Retinal pigment epithelial cell (primary cell): ENCODE measurements around the gene KANSL1L.

ENCODE experiments used
- DNase-seq: peaks from one replicate; pipeline ENCODE4 v3.0.0-alpha.2; 2010; ENCODE audit warnings: low read depth
- H3K4me3 ChIP-seq: 2 replicates; pipeline ENCODE4 v1.5.1; 2011; ENCODE audit warnings: mild to moderate bottlenecking, low read length, control low read depth, moderate library complexity
- TF ChIP-seq, protein P1 (sequence below): conservative IDR thresholded peaks from 2 replicates; pipeline ENCODE4 v1.5.1; 2011; ENCODE audit warnings: low read depth, low read length, control low read depth, inconsistent platforms

The KANSL1L gene

DNA sequence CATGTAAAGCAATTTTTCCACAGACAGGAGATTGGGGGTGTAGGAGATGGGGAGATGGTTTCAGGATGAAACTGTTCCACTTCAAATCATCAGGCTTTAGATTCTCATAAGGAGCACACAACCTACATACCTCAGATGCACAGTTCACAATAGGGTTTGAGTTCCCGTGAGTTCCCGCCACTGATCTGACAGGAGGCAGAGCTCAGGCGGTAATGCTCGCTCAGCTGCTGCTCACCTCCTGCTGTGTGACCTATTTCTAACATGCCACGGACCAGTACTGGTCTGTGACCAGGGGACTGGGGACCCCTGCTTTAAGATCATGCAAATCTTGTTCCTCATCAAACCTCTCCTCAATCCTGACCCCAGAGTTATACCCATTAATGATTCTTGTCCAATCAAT is 98.7 kb downstream of the KANSL1L start:
- DNase-seq = no peak
- TF ChIP-seq, protein P1, sequence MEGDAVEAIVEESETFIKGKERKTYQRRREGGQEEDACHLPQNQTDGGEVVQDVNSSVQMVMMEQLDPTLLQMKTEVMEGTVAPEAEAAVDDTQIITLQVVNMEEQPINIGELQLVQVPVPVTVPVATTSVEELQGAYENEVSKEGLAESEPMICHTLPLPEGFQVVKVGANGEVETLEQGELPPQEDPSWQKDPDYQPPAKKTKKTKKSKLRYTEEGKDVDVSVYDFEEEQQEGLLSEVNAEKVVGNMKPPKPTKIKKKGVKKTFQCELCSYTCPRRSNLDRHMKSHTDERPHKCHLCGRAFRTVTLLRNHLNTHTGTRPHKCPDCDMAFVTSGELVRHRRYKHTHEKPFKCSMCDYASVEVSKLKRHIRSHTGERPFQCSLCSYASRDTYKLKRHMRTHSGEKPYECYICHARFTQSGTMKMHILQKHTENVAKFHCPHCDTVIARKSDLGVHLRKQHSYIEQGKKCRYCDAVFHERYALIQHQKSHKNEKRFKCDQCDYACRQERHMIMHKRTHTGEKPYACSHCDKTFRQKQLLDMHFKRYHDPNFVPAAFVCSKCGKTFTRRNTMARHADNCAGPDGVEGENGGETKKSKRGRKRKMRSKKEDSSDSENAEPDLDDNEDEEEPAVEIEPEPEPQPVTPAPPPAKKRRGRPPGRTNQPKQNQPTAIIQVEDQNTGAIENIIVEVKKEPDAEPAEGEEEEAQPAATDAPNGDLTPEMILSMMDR = no peak
- no peak overlapping the region for H3K4me3 ChIP-seq

DNA sequence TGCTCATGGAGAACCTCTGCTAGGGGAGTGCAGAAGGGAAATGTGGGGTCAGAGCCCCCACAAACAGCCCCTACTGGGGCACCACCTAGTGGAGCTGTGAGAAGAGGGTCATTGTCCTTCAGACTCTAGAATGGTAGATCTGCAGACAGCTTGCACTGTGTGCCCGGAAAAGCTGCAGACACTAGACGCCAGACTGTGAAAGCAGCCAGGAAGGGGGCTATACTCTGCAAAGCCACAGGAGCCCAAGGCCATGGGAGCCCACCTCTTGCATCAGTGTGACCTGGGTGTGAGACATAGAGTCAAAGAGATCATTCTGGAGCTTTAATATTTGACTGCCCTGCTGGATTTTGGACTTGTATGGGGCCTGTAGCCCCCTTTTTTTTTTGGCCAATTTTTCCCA is 107.9 kb downstream of the KANSL1L start:
- DNase-seq = no peak
- H3K4me3 ChIP-seq = no peak overlapping the region
- TF ChIP-seq, protein P1 = no peak

DNA sequence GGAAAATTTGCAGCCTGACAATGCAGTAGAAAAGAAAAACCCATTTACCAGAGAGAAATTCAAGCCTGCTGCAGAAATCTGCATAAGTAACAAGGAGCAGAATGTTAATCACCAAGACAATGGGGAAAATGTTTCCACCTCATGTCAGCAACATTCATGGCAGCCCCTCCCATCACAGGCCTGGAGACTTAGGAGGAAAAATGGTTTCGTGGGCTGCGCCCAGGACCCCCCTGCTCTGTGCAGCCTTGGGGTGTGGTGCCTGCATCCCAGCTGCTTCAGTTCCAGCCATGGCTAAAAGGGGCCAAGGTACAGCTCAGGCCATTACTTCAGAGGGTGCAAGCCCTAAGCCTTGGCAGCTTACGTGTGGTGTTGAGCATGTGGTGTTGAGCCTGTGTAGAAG is 115.4 kb downstream of the KANSL1L start:
- H3K4me3 ChIP-seq = no peak overlapping the region
- TF ChIP-seq, protein P1 = no peak
- no peak for DNase-seq

DNA sequence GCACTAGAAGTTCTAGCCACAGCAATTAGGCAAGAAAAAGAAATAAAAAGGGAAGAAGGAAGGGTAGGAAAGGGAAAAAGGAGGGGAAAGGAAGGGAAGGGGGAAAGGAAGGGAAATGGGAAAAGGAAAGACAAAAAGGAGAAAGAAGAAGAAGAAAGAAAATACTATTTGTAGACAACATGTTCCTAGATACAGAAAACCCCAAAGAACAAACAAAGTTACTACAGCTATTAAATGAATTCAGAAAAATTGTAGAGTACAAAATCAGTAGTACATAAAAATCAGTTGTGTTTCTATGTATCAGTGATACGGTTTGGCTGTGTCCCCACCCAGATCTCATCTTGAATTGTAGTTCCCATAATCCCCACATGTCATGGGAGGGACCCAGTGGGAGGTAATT is 116.5 kb downstream of the KANSL1L start:
- no peak overlapping the region for H3K4me3 ChIP-seq
- DNase-seq = no peak
- TF ChIP-seq, protein P1 = no peak

DNA sequence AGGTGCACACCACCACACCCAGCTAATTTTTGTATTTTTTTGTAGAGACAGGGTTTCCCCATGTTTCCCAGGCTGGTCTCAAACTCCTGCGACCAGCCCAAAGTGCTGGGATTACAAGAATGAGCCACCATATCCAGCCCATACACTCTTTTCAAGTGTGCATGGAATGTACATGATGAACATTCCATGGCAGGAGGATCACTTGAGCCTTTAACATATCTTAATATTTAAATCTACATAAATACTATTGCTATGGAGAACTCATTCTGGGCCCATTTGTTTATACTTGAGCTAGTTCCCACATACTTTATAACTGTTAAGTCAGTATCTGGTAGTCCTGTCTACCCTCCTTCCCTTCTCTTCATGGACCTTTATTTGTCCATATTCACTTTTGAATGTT is 120.3 kb downstream of the KANSL1L start:
- H3K4me3 ChIP-seq = no peak overlapping the region
- DNase-seq = no peak
- TF ChIP-seq, protein P1 = no peak

DNA sequence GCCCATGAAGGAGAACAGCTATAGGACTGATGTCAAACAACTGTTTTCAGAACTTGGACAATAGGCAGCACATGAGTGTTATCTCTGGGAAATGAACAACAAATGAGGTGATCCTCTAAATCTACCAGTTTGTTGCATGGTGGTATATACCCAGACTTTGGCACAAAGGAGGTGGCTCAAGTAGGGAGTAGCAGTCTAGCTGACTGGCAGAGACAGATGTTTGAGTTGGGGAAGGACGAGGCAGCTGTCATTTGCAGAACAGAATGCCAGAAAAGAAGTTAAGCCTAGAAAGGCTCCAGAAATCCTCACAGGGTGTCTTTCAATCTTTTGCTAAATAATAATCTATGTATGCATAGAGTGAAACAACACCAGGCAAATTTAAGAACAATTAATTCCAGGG is 121.4 kb downstream of the KANSL1L start:
- TF ChIP-seq, protein P1 = no peak
- no peak for DNase-seq
- no peak overlapping the region for H3K4me3 ChIP-seq

DNA sequence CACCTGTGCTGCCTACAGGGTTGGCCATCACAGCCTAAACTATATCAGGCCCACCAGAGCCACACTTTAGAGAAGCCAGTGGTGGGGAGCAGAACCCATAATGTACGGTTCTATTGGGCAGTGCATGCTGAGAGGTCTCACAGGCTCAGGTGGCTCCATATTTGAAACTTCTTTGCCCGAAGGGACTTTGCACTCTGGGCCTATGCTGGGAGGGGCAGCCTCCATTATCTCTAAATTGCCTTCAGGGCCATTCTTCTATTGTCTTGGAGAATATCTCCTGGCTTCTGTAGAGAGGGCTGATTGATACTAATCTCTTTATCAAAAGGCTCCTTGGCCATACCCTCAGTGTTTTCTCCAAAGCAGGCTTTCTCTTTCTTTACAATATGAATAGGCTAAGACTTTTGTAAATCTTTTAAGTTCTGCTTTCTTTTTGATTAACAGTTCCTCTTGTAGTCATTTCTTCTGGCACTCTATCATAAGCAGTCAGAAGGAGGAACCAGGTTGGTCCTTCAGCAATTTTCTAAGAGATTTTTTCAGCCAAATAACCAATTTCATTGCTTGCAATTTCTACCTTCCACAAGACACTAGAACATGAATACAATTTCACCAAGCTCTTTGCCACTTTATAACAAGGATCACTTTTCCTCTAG is 124.2 kb downstream of the KANSL1L start:
- DNase-seq = no peak
- TF ChIP-seq, protein P1 = no peak
- H3K4me3 ChIP-seq = no peak overlapping the region
